Fibroblast of villous mesenchyme (primary cell): ENCODE results near the gene PTPN3. TPM values are rescaled to one million over a fixed set of nuclear protein-coding genes. Genes with fewer than 3 reads are reported as not detected.

Experiments
- DNase-seq: peaks from one replicate; pipeline ENCODE4 v3.0.0-alpha.2; 2010; ENCODE audit warnings: low read depth
- H3K4me3 ChIP-seq: 2 replicates; pipeline ENCODE4 v1.5.1; 2011; ENCODE audit warnings: low read depth, mild to moderate bottlenecking, low read length
- total RNA-seq: library from RNA; depleted of rRNA; stranded (reverse); fragments of >200 nt; gene quantifications from 2 replicates; pipeline ENCODE4 v1.2.3, GENCODE V29; 2012
- TF ChIP-seq, protein P1 (sequence below): IDR thresholded peaks from 2 replicates; pipeline ENCODE4 v1.5.1; 2012; ENCODE audit warnings: low read depth, mild to moderate bottlenecking, low read length; ENCODE audit not compliant: insufficient read depth

The PTPN3 gene
- total RNA-seq, 1 donor, result under 0.01 TPM

DNA sequence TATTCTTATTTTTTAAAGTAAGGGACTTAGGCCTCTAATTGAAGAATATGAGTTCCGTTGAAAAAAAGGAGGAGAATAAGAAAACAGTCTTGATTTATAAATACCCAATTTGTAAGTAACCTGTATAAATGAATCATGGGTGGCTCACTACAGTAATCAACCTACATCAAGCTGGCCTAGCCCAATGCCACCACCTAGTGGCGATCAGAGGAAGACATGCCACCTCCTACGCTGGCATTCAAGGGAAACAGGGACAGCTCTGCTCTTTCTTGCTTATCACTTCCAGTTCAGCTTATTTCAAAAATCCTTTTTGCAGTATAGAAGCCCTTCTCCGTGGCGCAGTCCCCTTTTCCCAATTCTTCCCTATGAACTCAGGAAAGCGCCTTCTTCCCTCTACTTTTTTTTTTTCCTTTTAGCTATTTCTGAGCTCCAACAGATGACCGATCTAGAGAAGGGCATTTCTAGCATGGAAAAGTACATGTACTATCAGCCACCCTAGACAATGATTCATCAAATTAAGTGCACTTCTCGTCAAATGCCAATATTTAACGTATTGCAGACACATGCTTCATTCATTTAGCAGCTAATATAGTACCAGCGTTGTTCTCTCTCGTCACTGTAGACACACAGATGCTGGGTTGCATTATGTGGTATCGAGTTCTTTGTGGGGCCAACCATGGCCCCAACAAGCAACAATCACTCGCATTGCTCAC is 28.3 kb downstream of the PTPN3 start:
- DNase-seq, result peak; percentile 73
- TF ChIP-seq, protein P1, sequence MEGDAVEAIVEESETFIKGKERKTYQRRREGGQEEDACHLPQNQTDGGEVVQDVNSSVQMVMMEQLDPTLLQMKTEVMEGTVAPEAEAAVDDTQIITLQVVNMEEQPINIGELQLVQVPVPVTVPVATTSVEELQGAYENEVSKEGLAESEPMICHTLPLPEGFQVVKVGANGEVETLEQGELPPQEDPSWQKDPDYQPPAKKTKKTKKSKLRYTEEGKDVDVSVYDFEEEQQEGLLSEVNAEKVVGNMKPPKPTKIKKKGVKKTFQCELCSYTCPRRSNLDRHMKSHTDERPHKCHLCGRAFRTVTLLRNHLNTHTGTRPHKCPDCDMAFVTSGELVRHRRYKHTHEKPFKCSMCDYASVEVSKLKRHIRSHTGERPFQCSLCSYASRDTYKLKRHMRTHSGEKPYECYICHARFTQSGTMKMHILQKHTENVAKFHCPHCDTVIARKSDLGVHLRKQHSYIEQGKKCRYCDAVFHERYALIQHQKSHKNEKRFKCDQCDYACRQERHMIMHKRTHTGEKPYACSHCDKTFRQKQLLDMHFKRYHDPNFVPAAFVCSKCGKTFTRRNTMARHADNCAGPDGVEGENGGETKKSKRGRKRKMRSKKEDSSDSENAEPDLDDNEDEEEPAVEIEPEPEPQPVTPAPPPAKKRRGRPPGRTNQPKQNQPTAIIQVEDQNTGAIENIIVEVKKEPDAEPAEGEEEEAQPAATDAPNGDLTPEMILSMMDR, result peak; percentile 95
- H3K4me3 ChIP-seq, result no peak overlapping the region

DNA sequence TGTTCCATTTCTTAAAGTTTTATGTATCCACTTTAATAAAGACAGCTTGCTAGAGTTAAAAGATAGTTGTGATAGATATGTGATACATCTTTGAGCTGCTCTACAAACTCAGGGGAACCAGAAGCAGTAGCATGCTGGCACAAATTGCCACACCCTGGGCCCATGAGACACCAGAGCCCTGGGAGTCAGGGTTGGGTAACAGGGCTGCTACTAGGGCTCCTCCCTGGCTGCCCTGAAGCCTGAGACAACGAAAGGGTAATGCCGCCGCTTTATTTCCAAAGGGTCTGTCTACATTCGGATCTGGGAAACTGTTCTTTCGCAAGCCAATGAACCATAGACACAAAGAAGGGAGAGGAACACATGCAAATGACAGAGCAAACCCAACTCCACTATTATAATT is 29.2 kb downstream of the PTPN3 start:
- DNase-seq, result no peak
- H3K4me3 ChIP-seq, result no peak overlapping the region
- TF ChIP-seq, protein P1, result no peak

DNA sequence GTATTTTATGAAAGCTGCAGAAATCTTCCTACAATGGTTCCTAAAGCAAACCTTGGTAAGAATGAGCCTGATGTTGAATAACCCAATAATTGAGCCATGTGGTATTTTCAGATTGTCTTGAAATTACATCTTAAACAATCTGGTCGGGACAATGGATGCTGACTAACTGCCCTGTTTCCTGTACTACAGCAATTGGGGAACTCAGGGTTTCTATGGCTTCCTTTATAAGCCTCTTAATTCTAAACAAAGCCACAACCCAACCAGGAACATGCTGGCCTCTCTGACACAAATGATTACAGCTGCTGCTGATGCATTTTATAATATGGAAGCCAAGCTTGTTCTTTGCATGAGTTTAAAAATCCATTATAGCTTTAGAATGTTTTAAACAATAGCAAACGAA is 30.2 kb downstream of the PTPN3 start:
- H3K4me3 ChIP-seq, result no peak overlapping the region
- DNase-seq, result no peak
- TF ChIP-seq, protein P1, result no peak

DNA sequence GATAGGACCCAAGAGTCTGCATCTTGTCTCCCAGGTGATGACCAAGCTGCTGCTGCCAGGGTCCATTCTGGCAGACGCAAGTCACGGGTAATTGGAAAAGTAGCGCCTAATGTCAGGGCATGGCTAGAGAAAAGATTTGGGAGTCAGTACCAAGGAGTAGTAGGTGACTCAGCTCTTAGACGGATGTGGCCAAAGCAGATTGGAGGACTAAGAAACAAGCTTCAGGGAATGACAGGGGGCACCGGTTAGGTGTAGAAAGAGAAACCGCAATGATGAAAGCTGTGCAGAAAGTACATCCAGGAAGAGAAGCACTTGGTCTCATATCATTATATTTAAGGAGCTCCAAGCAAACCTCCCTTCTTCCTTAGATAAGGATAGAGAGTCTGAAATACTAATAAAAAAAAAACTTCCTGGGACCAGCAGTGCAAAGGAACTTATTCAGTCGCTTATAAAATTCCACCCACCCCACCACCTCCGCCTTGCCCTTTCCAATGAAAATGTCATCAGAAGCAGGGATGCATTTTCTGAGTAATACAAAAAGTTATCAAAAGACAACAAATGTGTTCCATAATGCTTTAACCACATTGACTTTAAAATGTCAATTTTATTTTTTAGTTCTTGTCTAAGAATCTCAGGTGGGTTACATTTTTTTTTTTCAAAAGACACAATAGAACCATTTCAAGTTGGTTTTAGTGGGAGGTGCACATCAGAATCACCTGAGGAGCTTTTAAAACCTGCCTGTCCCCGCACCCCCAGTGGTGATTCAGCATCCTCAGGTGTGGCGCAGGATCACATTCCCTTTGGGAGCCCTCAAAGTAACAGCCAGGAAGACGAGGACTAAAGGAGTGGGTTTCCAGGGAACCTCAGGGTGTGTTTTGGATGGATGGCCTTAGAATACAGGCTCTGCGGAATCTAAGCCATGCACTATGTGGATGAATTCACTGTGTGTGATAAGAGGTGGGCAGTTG is 31.2 kb downstream of the PTPN3 start:
- no peak for DNase-seq

DNA sequence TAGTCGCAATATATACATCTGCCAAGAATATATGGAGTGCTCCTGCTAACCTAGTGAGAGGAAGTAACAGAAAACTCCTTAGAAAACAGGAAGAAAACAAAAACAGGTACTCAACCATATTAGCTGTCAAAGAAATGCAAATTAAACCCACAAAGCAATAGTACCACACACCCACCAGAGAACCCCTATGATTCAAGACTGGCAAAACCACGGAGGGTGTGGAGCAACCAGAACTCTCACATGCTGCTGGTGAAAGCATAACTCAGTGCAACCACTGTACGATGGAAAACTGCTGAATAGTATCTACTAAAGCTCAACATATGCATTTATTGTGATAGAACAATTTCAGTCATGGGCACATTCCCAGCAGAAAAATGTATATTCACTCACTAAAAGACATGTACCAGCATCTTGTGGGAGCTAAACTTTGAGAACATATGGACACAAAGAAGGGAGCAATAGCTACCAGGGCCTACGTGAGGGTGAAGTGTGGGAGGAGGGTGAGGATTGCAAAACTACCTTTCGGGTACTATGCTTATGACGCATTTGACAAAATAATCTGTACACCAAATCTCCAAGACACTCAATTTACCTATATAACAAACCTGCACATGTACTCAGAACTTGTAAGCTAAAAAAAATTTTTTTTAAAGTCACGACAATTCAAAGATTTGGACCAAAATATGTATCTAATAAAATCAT is 34.0 kb downstream of the PTPN3 start:
- TF ChIP-seq, protein P1, result no peak
- no peak for DNase-seq
- H3K4me3 ChIP-seq, result no peak overlapping the region

More for the DNA sequence above, 31.2 kb downstream of the PTPN3 start:
- H3K4me3 ChIP-seq, result no peak overlapping the region
- TF ChIP-seq, protein P1, result no peak

DNA sequence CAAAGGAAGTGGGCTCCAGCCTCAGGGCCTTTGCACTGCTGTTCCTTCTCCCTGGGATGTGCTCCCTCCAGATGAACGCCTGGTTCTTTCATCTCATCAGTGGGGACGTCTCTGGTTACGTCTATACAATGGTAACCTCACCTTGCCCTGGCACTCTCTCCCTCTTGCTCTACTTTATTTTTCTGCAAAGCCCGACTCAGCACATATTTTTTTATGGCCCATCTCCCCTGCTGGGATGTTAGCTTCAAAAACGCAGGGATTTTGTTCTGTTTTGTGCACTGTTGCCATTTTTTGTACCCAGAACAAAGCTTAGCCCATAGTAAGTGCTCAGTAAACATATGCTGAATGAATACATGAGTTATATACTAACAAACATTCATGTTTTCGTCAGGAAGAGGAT is 37.5 kb downstream of the PTPN3 start:
- TF ChIP-seq, protein P1, result no peak
- no peak overlapping the region for H3K4me3 ChIP-seq
- no peak for DNase-seq
